GM19372 (cell line): ENCODE results near the gene BCL3.
A peak's percentile ranks its signal among the peaks of the same experiment; 100 is the strongest.
"Not testable (repeated sequence)": the region's sequence is repeated elsewhere in the genome, so short reads cannot be mapped to it uniquely, and the experiment has no call there.

Experiments used
- ATAC-seq: cut with Tn5 transposase; IDR thresholded peaks from one replicate; pipeline ENCODE4 v1.9.1; 2021; ENCODE audit warnings: mild to moderate bottlenecking, low read depth, moderate library complexity; ENCODE audit not compliant: unreplicated experiment

The BCL3 gene, protein sequence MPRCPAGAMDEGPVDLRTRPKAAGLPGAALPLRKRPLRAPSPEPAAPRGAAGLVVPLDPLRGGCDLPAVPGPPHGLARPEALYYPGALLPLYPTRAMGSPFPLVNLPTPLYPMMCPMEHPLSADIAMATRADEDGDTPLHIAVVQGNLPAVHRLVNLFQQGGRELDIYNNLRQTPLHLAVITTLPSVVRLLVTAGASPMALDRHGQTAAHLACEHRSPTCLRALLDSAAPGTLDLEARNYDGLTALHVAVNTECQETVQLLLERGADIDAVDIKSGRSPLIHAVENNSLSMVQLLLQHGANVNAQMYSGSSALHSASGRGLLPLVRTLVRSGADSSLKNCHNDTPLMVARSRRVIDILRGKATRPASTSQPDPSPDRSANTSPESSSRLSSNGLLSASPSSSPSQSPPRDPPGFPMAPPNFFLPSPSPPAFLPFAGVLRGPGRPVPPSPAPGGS

GRCh38 chr19:44748426-44749254 is at the start of gene BCL3:
TSS of gene BCL3 (plus strand) at chr19:44748708. CDS start at chr19:44748791, 83 bp downstream.
- peak; percentile 45 for ATAC-seq

DNA sequence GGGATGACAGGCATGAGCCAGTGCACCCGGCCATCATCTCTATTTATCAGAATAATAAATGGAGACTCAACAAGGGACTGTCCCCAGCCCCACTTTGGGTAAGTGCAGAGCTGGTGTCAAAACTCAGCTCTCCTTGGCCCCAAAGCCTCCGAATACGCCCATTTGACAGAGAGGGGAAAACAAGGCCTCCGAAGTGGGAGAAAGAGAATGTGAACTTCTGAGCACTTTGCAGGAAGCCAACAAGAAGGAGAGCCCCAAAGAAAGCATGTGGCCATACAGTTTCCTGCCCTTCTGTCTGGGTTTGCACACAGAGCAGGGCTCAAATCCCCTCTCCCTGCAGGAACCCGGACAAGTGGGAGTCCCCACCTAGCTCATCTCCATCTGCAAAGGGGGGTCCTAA is 48.0 kb upstream of the BCL3 start:
- no peak for ATAC-seq

GRCh38 chr19:44701228-44701627 is 47.3 kb upstream of the BCL3 start:
- ATAC-seq = no peak

DNA sequence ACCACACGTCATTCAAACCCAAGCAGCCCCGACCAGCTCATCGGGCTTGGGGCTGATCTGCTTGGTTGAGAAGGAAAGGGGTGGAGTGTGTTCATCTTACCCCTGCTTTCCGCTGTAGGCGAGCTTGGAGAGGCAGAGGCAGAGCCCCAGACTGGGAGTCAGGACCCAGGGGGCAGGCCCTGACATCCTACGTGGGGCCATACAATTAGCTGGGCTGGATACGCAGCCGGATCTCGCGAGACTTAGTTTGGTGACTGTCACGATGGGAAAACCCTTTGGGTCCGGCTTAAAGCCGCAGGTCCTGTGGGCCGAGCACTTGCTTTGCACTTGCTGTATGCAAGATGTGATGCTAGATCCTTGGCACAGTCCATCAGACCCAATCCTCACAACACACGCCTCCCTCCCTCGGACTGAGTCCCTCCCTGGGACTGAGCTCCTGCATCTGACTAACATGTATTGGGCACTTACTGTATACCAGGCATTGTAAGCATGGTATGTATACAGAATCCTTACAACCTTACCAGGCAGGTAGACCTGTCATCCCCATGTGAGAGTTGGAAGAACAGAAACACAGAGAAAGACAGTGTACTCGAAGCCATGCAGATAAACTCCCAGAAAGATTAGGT is 45.8 kb upstream of the BCL3 start:
- no peak for ATAC-seq

DNA sequence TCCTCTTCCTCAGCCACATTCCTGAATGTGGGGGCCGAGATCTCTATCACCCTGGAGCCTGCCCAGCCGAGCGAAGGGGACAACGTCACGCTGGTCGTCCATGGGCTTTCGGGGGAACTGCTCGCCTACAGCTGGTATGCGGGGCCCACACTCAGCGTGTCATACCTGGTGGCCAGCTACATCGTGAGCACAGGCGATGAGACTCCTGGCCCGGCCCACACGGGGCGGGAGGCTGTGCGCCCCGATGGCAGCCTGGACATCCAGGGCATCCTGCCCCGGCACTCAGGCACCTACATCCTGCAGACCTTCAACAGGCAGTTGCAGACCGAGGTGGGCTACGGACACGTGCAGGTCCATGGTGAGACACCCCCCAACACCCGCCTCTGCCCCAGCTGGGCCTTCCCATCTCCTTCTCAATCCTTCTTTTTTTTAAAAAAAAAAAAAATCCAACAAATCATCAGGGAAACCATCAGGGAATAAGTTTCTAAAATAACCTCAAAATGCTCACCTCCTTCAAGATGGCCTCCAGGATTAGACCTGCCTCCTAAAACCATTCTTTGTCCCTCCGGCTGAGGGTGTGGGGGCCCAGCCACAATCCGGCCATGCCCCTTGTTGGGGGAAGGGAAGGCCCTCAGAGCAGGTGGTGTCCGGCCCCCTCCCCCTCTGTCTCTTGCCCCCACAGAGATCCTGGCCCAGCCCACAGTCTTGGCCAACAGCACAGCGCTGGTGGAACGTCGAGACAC is 45.0 kb upstream of the BCL3 start:
- no peak for ATAC-seq

- no peak for ATAC-seq
Measured at GRCh38 chr19:44704982-44705381, 43.5 kb upstream of the BCL3 start.

- no peak for ATAC-seq
Measured at GRCh38 chr19:44705502-44706010, 43.0 kb upstream of the BCL3 start.

DNA sequence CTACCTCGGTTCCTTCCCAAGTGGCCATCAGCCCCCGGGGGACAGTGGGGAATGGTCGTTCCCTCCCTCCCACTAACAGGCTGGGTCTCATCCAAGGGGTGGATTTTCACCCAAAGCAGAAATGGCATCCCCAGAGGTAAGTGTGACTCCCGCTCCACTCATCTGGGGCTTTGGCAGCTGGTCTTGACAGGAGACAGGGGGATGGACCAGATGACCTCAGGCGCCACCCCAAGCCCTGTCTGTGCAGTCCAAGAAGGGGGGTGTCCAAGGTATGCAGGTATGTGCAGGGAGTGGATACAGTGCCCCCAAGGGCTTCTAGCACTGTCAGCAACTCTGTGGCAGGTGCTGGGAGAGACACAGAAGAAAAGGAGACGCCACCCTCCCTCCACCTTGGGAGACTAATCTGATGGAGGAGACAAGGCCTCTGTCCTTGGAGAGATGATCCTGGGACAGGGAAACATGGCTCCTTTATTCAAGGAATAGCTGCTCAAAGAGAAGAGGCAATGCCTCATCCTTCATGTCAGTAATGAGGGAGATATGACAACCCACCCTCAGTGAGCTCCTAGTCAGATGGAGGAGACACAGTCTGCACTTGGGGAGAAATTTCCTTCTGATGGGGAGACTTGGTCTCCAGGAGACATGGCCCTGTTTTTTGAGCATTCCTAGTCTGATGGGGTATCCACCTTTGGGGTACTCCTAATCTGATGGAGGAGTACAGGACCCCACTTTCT is 41.8 kb upstream of the BCL3 start:
- no peak for ATAC-seq

DNA sequence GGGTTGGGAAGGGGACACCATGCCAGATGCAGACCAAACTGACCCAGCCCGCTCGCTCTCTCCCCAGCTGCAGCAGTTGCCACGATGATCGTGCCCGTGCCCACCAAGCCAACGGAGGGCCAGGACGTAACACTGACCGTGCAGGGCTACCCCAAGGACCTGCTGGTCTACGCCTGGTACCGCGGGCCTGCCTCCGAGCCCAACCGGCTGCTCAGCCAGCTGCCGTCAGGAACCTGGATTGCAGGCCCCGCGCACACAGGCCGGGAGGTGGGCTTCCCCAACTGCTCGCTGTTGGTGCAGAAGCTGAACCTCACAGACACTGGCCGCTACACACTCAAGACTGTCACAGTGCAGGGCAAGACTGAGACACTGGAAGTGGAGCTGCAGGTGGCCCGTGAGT is 40.7 kb upstream of the BCL3 start:
- no peak for ATAC-seq

DNA sequence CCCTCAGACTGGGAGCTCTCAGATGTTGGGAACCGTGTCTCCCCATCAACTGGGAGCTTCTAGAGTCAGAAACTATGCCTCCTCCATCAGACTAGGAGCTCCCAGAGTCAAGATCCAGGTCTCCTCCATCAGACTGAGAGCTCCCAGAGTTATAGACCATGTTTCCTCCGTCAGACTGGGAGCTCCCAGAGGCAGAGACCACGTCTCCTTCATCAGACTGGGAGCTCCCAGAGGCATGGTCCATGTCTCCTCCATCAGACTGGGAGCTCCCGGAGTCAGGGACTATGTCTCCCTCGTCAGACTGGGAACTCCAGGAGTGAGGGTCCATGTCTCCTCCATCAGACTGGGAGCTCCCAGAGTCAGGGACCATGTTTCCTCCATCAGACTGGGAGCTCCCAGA is 39.6 kb upstream of the BCL3 start:
- ATAC-seq = no peak

GRCh38 chr19:44709434-44710266 is 38.9 kb upstream of the BCL3 start:
- ATAC-seq = not testable (repeated sequence)

DNA sequence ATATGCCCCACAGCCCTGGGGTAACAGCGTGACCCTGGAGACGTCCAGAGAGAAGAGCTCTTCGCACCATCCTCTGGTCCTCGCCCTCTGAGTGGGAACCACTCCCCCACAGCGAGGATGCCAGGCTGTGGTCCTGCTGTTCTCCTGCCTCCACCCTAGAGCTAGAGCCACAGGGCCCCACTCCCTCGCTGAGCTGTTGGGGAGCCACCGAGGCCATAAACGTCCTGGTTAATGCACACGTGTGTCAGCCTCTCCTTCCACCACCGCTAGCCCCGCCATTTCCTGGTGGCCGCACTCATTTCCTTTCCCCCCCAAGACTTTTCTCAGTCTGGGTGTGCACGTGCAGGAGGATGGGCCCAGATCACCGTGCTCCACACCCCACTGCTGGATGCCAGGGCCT is 38.0 kb upstream of the BCL3 start:
- no peak for ATAC-seq

GRCh38 chr19:44712864-44713515 is 35.5 kb upstream of the BCL3 start:
- ATAC-seq = no peak

DNA sequence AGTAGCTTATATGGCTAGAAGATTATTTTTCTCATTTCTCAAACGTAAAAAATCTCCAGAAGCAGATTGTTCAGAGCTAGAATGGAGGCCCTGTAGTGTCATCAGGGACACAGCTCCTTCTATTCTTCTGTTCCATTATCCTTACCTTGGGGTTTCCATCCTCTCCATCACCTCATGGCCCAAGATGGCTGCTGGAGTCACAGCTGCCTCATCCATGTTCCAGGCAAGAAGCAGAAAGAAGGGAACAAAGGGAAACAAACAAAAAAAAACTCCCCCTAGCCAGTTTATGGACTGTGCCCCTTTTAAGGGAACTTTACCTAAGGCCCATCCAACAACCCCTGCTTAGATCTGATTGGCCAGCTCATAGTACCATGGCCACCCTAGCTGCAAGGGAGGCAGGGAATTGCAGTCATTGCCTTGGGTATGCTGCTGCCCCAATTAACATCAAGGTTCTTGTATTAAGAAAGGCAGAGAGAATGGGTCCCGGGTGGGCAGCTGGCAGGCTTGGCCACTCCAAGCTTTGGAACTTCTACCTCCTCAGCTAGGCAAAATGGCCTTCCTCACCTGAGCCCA is 33.8 kb upstream of the BCL3 start:
- ATAC-seq = no peak

DNA sequence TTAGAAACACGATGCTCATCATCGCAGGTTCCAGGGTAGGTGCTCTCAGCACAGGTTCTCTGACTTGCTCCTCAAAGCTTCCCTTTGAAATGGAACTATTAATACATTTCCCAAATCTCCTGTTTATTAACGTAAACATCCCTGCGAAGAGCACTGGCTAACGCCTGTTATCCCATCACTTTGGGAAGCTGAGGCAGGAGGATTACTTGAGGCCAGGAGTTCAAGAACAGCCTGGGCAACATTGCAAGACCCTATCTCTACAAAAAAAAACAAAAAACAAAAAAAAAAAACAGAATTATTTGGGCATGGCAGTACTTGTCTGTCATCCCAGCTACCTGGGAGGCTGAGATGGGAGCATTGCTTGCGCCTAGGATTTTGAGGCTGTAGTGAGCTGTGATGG is 30.9 kb upstream of the BCL3 start:
- ATAC-seq = no peak

DNA sequence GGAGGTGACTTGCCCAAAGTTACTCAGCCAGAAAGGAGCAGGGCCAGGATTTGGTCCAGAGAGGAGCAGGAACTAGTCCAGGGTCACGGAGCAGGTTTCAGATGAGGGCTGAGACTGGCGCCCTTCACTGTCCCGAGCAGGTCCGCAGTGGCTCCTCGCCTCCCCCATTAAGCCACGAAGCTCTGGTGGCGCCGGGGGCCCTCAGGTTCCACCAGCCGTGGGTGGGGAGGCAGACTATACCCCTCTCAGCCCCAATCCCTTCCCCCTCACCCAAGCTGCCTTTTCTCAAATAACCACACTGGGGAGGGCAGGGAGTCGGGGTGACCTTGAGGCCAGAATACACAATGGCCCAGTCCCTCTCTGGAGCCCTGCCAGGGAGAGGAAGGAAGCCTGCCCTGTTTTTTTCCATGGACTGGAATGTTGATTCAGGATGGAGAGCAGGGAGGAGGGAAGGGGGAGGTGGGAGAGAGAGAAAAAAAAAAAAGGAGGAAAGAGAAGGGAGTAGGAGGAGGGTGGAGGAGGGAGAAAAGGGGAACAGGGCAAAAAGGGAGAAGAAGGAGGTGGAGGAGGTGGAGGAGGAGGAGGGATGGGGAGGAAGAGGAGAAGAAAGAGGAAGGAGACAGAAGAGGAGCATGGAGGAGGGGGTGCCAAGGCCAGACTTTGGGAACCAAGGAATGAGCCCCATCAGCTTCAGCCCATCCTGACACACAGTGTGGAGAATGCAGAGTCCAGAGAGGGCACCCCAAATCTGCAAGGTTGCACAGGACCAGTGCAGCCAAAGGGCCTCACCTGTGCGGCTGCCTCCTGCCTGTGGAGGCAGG is 29.9 kb upstream of the BCL3 start:
- no peak for ATAC-seq

DNA sequence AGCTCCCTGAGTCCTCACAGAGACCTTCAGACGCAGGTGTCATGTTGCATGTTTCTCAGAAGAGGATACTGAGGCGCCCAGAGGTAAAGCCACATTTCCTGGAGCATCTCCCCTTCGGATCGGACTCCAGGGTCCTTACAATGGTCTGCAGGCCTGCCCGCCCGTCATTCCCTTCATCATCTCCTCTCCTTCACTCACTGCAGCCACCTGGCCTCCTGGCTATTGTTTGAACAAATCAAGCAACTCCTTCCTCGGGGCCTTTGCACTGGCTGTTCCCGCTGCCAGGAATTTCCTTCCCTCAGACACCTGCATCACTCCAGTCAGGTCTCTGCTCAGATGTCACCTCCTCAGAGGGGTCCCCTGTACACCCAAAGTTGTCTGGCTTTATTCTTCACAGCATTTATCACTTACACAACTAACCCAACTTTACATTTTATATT is 29.2 kb upstream of the BCL3 start:
- ATAC-seq = no peak
